Measurements from ENCODE around the gene SRL.

GRCh38 chr16:4246777-4247459 is 5.0 kb upstream of the SRL start:
- TF ChIP-seq CTCF (IDR thresholded peaks at IDR 0.05), result no peak
- no peak for TF ChIP-seq POLR2AphosphoS5 (IDR thresholded peaks at IDR 0.05; ENCODE audit: low read depth, low read length)
- no peak for TF ChIP-seq SIN3A (IDR thresholded peaks at IDR 0.05; ENCODE audit: borderline replicate concordance, insufficient read depth, low read depth, low read length)
- TF ChIP-seq, protein P1, sequence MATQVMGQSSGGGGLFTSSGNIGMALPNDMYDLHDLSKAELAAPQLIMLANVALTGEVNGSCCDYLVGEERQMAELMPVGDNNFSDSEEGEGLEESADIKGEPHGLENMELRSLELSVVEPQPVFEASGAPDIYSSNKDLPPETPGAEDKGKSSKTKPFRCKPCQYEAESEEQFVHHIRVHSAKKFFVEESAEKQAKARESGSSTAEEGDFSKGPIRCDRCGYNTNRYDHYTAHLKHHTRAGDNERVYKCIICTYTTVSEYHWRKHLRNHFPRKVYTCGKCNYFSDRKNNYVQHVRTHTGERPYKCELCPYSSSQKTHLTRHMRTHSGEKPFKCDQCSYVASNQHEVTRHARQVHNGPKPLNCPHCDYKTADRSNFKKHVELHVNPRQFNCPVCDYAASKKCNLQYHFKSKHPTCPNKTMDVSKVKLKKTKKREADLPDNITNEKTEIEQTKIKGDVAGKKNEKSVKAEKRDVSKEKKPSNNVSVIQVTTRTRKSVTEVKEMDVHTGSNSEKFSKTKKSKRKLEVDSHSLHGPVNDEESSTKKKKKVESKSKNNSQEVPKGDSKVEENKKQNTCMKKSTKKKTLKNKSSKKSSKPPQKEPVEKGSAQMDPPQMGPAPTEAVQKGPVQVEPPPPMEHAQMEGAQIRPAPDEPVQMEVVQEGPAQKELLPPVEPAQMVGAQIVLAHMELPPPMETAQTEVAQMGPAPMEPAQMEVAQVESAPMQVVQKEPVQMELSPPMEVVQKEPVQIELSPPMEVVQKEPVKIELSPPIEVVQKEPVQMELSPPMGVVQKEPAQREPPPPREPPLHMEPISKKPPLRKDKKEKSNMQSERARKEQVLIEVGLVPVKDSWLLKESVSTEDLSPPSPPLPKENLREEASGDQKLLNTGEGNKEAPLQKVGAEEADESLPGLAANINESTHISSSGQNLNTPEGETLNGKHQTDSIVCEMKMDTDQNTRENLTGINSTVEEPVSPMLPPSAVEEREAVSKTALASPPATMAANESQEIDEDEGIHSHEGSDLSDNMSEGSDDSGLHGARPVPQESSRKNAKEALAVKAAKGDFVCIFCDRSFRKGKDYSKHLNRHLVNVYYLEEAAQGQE (IDR thresholded peaks at IDR 0.05; ENCODE audit: insufficient read depth in 1 of 2, low read depth in 2 of 2, low read length in 1 of 2), result no peak
